PFSK-1 (cell line): ENCODE results near the gene SETBP1.

Experiments
- FOXP2 ChIP-seq: optimal IDR thresholded peaks from 2 replicates; pipeline ENCODE3; 2011; ENCODE audit warnings: borderline replicate concordance, control low read depth, inconsistent platforms; ENCODE audit not compliant: insufficient read depth; ENCODE audit errors: extremely low read length, extremely low read depth
- POLR2AphosphoS5 ChIP-seq: IDR thresholded peaks from 2 replicates; pipeline ENCODE4 v1.6.1; 2012; ENCODE audit warnings: low read depth, mild to moderate bottlenecking, control low read depth, low read length, moderate library complexity
- SIN3A ChIP-seq: IDR thresholded peaks from 2 replicates; pipeline ENCODE4 v1.6.1; 2012; ENCODE audit warnings: mild to moderate bottlenecking, low read length, moderate library complexity, borderline replicate concordance; ENCODE audit not compliant: insufficient read depth
- TAF1 ChIP-seq: IDR thresholded peaks from 2 replicates; pipeline ENCODE4 v1.6.1; 2012; ENCODE audit warnings: low read length, control low read depth, borderline replicate concordance; ENCODE audit not compliant: insufficient read depth
- TF ChIP-seq, protein P1 (sequence below), 2 experiments: IDR thresholded peaks; 2 replicates each; pipeline versions ENCODE4 v1.6.1 to v1.8.0; 2011 to 2012; ENCODE audit warnings: low read depth in 2 of 2, low read length in 2 of 2, control low read depth in 1 of 2, inconsistent platforms in 1 of 2, mild to moderate bottlenecking in 1 of 2, moderate library complexity in 1 of 2; ENCODE audit not compliant: insufficient read depth in 1 of 2

The SETBP1 gene

DNA sequence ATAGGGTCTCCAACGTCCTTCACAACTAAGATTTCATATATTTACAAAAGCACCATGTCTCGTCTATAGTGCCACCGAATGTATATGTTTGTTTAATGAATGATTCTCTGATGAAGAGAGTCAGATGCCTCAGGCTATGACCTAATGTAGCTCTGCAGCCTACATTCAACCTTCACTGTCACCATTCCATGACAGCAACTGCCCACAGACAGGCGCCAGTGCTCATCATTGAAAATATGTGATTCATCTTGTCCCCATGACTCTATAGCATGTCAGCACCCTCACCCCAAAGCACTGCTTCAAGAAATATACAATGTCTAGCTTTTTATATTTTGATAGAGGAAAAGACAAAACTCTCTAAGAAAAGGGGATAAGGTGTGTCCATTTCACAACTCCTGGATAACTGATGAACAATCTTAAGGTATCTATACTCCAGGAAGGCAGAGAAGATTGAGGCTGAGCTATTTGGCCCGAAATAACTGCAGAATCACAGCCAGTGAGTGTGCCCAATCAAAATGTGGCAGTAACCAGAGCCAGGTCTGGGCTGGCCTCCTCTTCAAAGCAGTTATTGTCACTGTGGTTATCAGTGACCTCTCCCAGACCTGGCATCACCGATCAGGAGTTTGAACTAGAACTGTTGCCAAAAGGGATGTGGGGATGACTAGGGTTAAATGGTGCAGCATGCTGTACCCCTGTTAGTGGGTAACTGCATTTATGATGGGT is 246.6 kb downstream of the SETBP1 start:
- TF ChIP-seq TAF1 = no peak
- TF ChIP-seq, protein P1, sequence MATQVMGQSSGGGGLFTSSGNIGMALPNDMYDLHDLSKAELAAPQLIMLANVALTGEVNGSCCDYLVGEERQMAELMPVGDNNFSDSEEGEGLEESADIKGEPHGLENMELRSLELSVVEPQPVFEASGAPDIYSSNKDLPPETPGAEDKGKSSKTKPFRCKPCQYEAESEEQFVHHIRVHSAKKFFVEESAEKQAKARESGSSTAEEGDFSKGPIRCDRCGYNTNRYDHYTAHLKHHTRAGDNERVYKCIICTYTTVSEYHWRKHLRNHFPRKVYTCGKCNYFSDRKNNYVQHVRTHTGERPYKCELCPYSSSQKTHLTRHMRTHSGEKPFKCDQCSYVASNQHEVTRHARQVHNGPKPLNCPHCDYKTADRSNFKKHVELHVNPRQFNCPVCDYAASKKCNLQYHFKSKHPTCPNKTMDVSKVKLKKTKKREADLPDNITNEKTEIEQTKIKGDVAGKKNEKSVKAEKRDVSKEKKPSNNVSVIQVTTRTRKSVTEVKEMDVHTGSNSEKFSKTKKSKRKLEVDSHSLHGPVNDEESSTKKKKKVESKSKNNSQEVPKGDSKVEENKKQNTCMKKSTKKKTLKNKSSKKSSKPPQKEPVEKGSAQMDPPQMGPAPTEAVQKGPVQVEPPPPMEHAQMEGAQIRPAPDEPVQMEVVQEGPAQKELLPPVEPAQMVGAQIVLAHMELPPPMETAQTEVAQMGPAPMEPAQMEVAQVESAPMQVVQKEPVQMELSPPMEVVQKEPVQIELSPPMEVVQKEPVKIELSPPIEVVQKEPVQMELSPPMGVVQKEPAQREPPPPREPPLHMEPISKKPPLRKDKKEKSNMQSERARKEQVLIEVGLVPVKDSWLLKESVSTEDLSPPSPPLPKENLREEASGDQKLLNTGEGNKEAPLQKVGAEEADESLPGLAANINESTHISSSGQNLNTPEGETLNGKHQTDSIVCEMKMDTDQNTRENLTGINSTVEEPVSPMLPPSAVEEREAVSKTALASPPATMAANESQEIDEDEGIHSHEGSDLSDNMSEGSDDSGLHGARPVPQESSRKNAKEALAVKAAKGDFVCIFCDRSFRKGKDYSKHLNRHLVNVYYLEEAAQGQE (IDR thresholded peaks at IDR 0.05; ENCODE audit: insufficient read depth in 1 of 2, low read depth in 2 of 2, low read length in 2 of 2) = no peak
- no peak for TF ChIP-seq POLR2AphosphoS5

DNA sequence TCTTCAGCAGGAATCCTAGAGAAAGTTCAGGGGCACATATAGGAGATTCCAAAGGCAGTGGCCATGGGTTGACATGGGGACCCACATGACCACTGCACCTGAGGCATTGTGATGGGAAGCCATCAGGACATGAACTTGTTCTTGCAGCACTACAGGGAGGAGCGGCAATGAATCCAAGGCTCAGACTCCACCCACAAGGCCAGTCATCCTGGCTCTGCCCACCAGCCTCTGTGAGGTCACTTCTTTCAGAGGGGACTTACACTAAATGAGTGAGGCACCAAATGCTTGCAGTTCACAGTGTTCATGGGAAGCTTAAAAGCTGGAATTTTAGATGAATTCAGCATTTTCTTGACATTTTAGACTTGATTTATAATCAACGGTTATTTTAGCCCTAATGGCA is 254.2 kb downstream of the SETBP1 start:
- no peak for TF ChIP-seq SIN3A
- TF ChIP-seq TAF1 = no peak

DNA sequence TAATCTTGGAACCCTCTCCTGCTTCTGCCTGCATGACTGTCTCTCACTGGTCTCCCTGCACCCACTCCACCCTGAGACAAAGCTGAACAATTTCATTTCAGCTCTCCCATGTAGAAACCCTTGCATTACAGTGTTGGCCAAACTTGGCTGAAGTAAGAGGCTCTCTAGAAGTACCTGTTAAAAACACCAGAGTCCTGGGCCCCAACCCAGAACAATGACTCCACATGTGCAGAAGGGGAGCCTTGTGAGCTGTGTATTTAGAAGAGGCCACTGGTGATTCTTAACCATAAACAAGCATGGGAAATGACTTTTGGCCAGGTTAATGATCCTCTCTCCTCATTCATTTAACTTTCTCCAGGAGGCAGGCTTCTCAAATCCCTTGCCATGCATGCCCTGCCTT is 254.8 kb downstream of the SETBP1 start:
- TF ChIP-seq TAF1 (no peak), POLR2AphosphoS5 (no peak), SIN3A (no peak), FOXP2 (no peak)
- TF ChIP-seq, protein P1 (IDR thresholded peaks at IDR 0.05; ENCODE audit: insufficient read depth in 1 of 2, low read depth in 2 of 2, low read length in 2 of 2) = no peak

- TF ChIP-seq SIN3A (no peak), POLR2AphosphoS5 (no peak), FOXP2 (no peak), TAF1 (no peak)
- TF ChIP-seq, protein P1 (IDR thresholded peaks at IDR 0.05; ENCODE audit: insufficient read depth in 1 of 2, low read depth in 2 of 2, low read length in 2 of 2) = no peak
These were observed 255.8 kb downstream of the SETBP1 start for GRCh38 chr18:44936485-44936884.

DNA sequence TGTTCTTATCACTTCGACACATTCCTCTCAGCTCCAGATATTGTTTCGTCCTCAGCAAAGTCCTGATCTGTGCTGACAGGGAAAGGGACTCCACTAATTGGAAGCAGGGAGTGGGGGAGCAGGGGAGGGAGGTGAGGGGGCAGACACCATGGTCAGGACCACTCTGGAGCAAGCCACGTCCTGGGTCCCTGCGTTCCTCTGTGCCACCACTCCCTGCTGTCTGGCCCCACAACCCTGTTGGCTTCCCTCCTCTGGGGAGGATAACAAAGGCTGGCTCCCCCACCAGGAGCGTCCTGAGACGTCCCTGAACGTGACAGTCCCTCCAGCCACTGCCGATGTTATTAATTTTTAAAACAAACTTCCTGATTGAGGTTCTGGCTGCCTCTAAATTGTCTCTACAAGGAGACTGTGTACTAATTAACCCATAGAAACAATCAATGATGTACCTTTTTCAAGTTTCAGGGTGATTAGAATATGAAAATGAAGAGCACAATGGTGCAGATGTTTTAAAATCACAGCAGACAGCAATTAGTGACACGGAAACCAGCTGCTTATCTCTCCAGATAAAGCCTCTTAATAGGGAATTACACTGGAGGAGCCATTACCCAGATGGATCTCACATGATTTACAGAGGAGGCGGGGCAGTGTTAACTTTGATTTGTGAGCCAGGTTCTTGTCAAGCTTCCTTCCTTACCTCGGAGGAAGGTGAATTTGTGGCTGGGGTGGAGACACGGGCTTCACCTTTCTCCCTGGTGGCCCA is 257.5 kb downstream of the SETBP1 start:
- TF ChIP-seq FOXP2 (no peak), SIN3A (no peak), POLR2AphosphoS5 (no peak), TAF1 (no peak)
- TF ChIP-seq, protein P1 (IDR thresholded peaks at IDR 0.05; ENCODE audit: insufficient read depth in 1 of 2, low read depth in 2 of 2, low read length in 2 of 2) = no peak
